H1 (cell line): ENCODE data around the gene CDH8. TPM values are rescaled to one million over a fixed set of nuclear protein-coding genes. Genes with fewer than 3 reads are reported as not detected.

ENCODE experiments used
- CTCF ChIA-PET: fragments of 300-600 bp; sonication (Branson Sonifier 250); formaldehyde crosslinking; loops from one replicate; lab custom pipeline; 2021; ENCODE audit not compliant: partially characterized antibody; lab: Charles Lee
- POLR2A ChIA-PET: fragments of 300-600 bp; sonication (Branson Sonifier 250); formaldehyde crosslinking; loops from one replicate; lab custom pipeline; 2021; ENCODE audit warnings: inconsistent platforms; ENCODE audit not compliant: partially characterized antibody; lab: Charles Lee
- DNase-seq, 2 experiments: peaks; one replicate each; pipeline versions ENCODE4 v3.0.0 to v3.0.0-alpha.2; 2010 to 2022; ENCODE audit warnings: low spot score in 2 of 2, low read depth in 1 of 2, mixed read lengths in 1 of 2
- FAIRE-seq: peaks from 2 replicates; lab custom pipeline; 2011; peaks lifted over from hg19 to GRCh38; lab: Jason Lieb, UNC
- H2AFZ ChIP-seq: 2 replicates; pipeline ENCODE4 v1.8.1; 2012; ENCODE audit warnings: low read length, inconsistent platforms
- H2AK5ac ChIP-seq: 2 replicates; pipeline ENCODE4 v1.6.1; 2013; ENCODE audit warnings: low read depth, low read length
- H2BK120ac ChIP-seq: replicated peaks from 2 replicates; pipeline ENCODE3; 2013; ENCODE audit warnings: low read depth, low read length, inconsistent platforms
- H2BK12ac ChIP-seq: 2 replicates; pipeline ENCODE4 v1.6.1; 2013; ENCODE audit warnings: low read depth, low read length
- H2BK15ac ChIP-seq: 2 replicates; pipeline ENCODE4 v1.6.1; 2013; ENCODE audit warnings: low read length
- H2BK20ac ChIP-seq: 2 replicates; pipeline ENCODE4 v1.6.1; 2013; ENCODE audit warnings: low read length
- H2BK5ac ChIP-seq: 2 replicates; pipeline ENCODE4 v1.6.1; 2013; ENCODE audit warnings: low read depth, low read length
- H3K14ac ChIP-seq: 2 replicates; pipeline ENCODE4 v1.6.1; 2013; ENCODE audit warnings: inconsistent platforms; ENCODE audit not compliant: insufficient read length
- H3K18ac ChIP-seq: 2 replicates; pipeline ENCODE4 v1.6.1; 2013; ENCODE audit warnings: low read length; ENCODE audit errors: extremely low read depth
- H3K23ac ChIP-seq: 2 replicates; pipeline ENCODE4 v1.6.1; 2013; ENCODE audit warnings: inconsistent platforms; ENCODE audit not compliant: insufficient read length
- H3K23me2 ChIP-seq: 2 replicates; pipeline ENCODE4 v1.6.1; 2013; ENCODE audit warnings: low read depth, low read length
- H3K27ac ChIP-seq: 2 replicates; pipeline ENCODE4 v1.6.1; 2011; ENCODE audit warnings: low read depth, low read length, inconsistent platforms
- H3K27me3 ChIP-seq, 4 experiments: replicated peaks in 1 of 4; 1 replicate in 1 of 4; 2 replicates in 3 of 4; pipeline versions ENCODE4 v1.6.1 to v1.8.1; 2011 to 2013; ENCODE audit warnings: low read length in 3 of 4, mild to moderate bottlenecking in 3 of 4, inconsistent platforms in 2 of 4, mixed read lengths in 2 of 4, moderate library complexity in 1 of 4; ENCODE audit not compliant: control insufficient read depth in 3 of 4, insufficient read depth in 3 of 4; ENCODE audit errors: extremely low read depth in 1 of 4
- H3K36me3 ChIP-seq, 4 experiments: 2 replicates each; pipeline versions ENCODE4 v1.6.1 to v1.8.1; 2011 to 2013; ENCODE audit warnings: mild to moderate bottlenecking in 4 of 4, low read length in 3 of 4, moderate library complexity in 2 of 4, control low read depth in 1 of 4, inconsistent platforms in 1 of 4; ENCODE audit not compliant: insufficient read depth in 4 of 4, control insufficient read depth in 2 of 4
- H3K4ac ChIP-seq: replicated peaks from 2 replicates; pipeline ENCODE3; 2013; ENCODE audit warnings: low read length, low read depth, mixed read lengths, inconsistent platforms; ENCODE audit not compliant: insufficient read length
- H3K4me1 ChIP-seq, 4 experiments: replicated peaks in 1 of 4; 1 replicate in 1 of 4; 2 replicates in 3 of 4; pipeline versions ENCODE4 v1.6.1 to v1.8.1; 2011 to 2013; ENCODE audit warnings: low read length in 3 of 4, inconsistent platforms in 2 of 4, mixed read lengths in 1 of 4; ENCODE audit not compliant: insufficient read depth in 4 of 4, control insufficient read depth in 3 of 4
- H3K4me2 ChIP-seq, 2 experiments: 2 replicates each; pipeline versions ENCODE4 v1.6.1 to v1.8.1; 2011 to 2013; ENCODE audit warnings: low read depth in 2 of 2, low read length in 2 of 2, control low read depth in 1 of 2, inconsistent platforms in 1 of 2, mild to moderate bottlenecking in 1 of 2; ENCODE audit not compliant: insufficient read depth in 1 of 2
- H3K4me3 ChIP-seq, 4 experiments: fragments of 200-600, 300-600 bp in 1 of 4; sonication (generic), shearing (Covaris generic), sonication (Bioruptor Twin) in 1 of 4; 2 replicates each; pipeline versions ENCODE4 v1.5.1 to v1.8.1; 2011 to 2016; ENCODE audit warnings: low read length in 4 of 4, low read depth in 3 of 4, control low read depth in 2 of 4, inconsistent platforms in 2 of 4, mild to moderate bottlenecking in 2 of 4, mixed read lengths in 1 of 4, moderate library complexity in 1 of 4; ENCODE audit not compliant: insufficient read depth in 2 of 4; ENCODE audit errors: extremely low read depth in 1 of 4
- H3K56ac ChIP-seq: replicated peaks from 2 replicates; pipeline ENCODE3; 2013; ENCODE audit warnings: low read depth, mild to moderate bottlenecking, mixed read lengths, low read length, inconsistent platforms; ENCODE audit not compliant: insufficient read length
- H3K79me1 ChIP-seq: 2 replicates; pipeline ENCODE4 v1.6.1; 2013; ENCODE audit warnings: low read depth, low read length, control low read depth
- H3K79me2 ChIP-seq, 2 experiments: 2 replicates each; pipeline versions ENCODE4 v1.6.1 to v1.8.1; 2012 to 2013; ENCODE audit warnings: low read length in 2 of 2, mild to moderate bottlenecking in 2 of 2, inconsistent platforms in 1 of 2; ENCODE audit not compliant: insufficient read depth in 2 of 2, control insufficient read depth in 1 of 2
- H3K9ac ChIP-seq, 4 experiments: replicated peaks in 1 of 4; 1 replicate in 1 of 4; 2 replicates in 3 of 4; pipeline versions ENCODE4 v1.6.1 to v1.8.1; 2011 to 2013; ENCODE audit warnings: low read depth in 3 of 4, low read length in 3 of 4, control low read depth in 2 of 4, mild to moderate bottlenecking in 2 of 4, moderate library complexity in 2 of 4, inconsistent platforms in 1 of 4; ENCODE audit errors: extremely low read depth in 1 of 4
- H3K9me3 ChIP-seq, 2 experiments: 2 replicates each; pipeline versions ENCODE4 v1.6.1 to v1.8.1; 2012 to 2013; ENCODE audit warnings: mild to moderate bottlenecking in 2 of 2, moderate library complexity in 2 of 2, control low read depth in 1 of 2, inconsistent platforms in 1 of 2, low read depth in 1 of 2, low read length in 1 of 2, mixed read lengths in 1 of 2; ENCODE audit not compliant: insufficient read depth in 2 of 2
- H4K20me1 ChIP-seq, 2 experiments: replicated peaks in 1 of 2; 2 replicates each; pipeline versions ENCODE3 to v1.8.1; 2011 to 2013; ENCODE audit warnings: inconsistent platforms in 2 of 2, low read length in 2 of 2, mild to moderate bottlenecking in 1 of 2; ENCODE audit not compliant: insufficient read depth in 2 of 2, control insufficient read depth in 1 of 2
- H4K5ac ChIP-seq: 2 replicates; pipeline ENCODE4 v1.6.1; 2013; ENCODE audit warnings: low read length, low read depth, mixed read lengths, inconsistent platforms; ENCODE audit not compliant: insufficient read length
- H4K8ac ChIP-seq: 2 replicates; pipeline ENCODE4 v1.8.0; 2013; ENCODE audit warnings: mild to moderate bottlenecking, moderate library complexity, low read length, inconsistent platforms; ENCODE audit not compliant: insufficient read depth; ENCODE audit errors: extremely low read depth
- H4K91ac ChIP-seq: replicated peaks from 2 replicates; pipeline ENCODE3; 2013; ENCODE audit warnings: low read length, mixed read lengths, inconsistent platforms; ENCODE audit not compliant: insufficient read length
- ATF3 ChIP-seq: IDR thresholded peaks from 2 replicates; pipeline ENCODE4 v1.6.1; 2011; ENCODE audit warnings: low read depth, mild to moderate bottlenecking, low read length; ENCODE audit not compliant: insufficient read depth
- CREB1 ChIP-seq: IDR thresholded peaks from 2 replicates; pipeline ENCODE4 v1.6.1; 2012; ENCODE audit warnings: inconsistent platforms
- CTBP2 ChIP-seq: IDR thresholded peaks from 2 replicates; pipeline ENCODE4 v1.7.0; 2011; ENCODE audit warnings: borderline replicate concordance, mild to moderate bottlenecking, moderate library complexity, mixed read lengths, low read length; ENCODE audit not compliant: insufficient read depth, insufficient read length
- CTCF ChIP-seq, 3 experiments: IDR thresholded peaks; 1 replicate in 2 of 3; 2 replicates in 1 of 3; pipeline versions ENCODE4 v1.5.1 to v1.6.1; 2011; ENCODE audit warnings: low read length in 3 of 3, mild to moderate bottlenecking in 3 of 3, inconsistent platforms in 2 of 3, low read depth in 1 of 3, moderate library complexity in 1 of 3; ENCODE audit not compliant: insufficient read depth in 1 of 3; ENCODE audit errors: control extremely low read depth in 1 of 3
- GABPA ChIP-seq: IDR thresholded peaks from 2 replicates; pipeline ENCODE4 v1.6.1; 2011; ENCODE audit warnings: mild to moderate bottlenecking, low read length, moderate library complexity, borderline replicate concordance; ENCODE audit not compliant: insufficient read depth
- NRF1 ChIP-seq: IDR thresholded peaks from 2 replicates; pipeline ENCODE4 v1.6.1; 2011; ENCODE audit warnings: mild to moderate bottlenecking, low read depth, low read length, improper control_type of control experiment
- RBBP5 ChIP-seq: IDR thresholded peaks from 2 replicates; pipeline ENCODE4 v1.7.1; 2012; ENCODE audit warnings: low read depth, mild to moderate bottlenecking, inconsistent platforms, low read length, moderate library complexity, borderline replicate concordance
- RXRA ChIP-seq: IDR thresholded peaks from 2 replicates; pipeline ENCODE4 v1.6.1; 2011; ENCODE audit warnings: low read depth, mild to moderate bottlenecking, low read length, moderate library complexity; ENCODE audit not compliant: insufficient read depth
- SP4 ChIP-seq: IDR thresholded peaks from 2 replicates; pipeline ENCODE4 v1.6.1; 2012; ENCODE audit warnings: low read length, inconsistent platforms
- TAF1 ChIP-seq: IDR thresholded peaks from 2 replicates; pipeline ENCODE4 v1.6.1; 2011; ENCODE audit warnings: mild to moderate bottlenecking, low read depth, low read length
- TCF12 ChIP-seq: IDR thresholded peaks from 2 replicates; pipeline ENCODE4 v1.6.1; 2011; ENCODE audit warnings: low read depth, mild to moderate bottlenecking, low read length
- YY1 ChIP-seq: IDR thresholded peaks from 2 replicates; pipeline ENCODE4 v1.6.1; 2011; ENCODE audit warnings: low read depth, mild to moderate bottlenecking, low read length
- WGBS, 2 experiments: shearing (Covaris generic) in 1 of 2; methylation state at CpG; one replicate each; pipeline versions ENCODE4 v1.1.6 to v1.1.7; 2013 to 2015; ENCODE audit warnings: low lambda C conversion rate in 2 of 2, mixed read lengths in 2 of 2, inconsistent platforms in 1 of 2, low coverage in 1 of 2, missing lambda C conversion rate in 1 of 2; ENCODE audit not compliant: insufficient replicate concordance in 2 of 2, insufficient coverage in 1 of 2, insufficient read length in 1 of 2; ENCODE audit errors: extremely low coverage in 1 of 2, missing lambda C conversion rate in 1 of 2; 5-methylcytosine and 5-hydroxymethylcytosine counted together
- polyA plus RNA-seq, 7 experiments: library from polyadenylated mRNA; depleted of rRNA in 3 of 7; stranded (reverse) in 5 of 7; unstranded in 2 of 7; fragments of >200 nt in 5 of 7; fragments of 200-250 nt in 2 of 7; gene quantifications; 1 replicate in 5 of 7; 2 replicates in 1 of 7; 4 replicates in 1 of 7; pipeline versions ENCODE4 v1.2.1 to v1.2.3, GENCODE V29; 2011 to 2013; ENCODE audit warnings: missing spikeins in 2 of 7, mixed read lengths in 2 of 7
- total RNA-seq: library from RNA; stranded (reverse); fragmentation: NEBNext Ultra II Directional; extraction: Animal tissue kit (Norgen Biotek cat#: 25700); gene quantifications from 2 replicates; pipeline ENCODE4 v1.2.1, GENCODE V29; 2021

Gene CDH8
- total and polyA plus RNA-seq, 2 of the 8 experiments (the other 6 are each of a cell fraction or from before 2014, with no cell fraction given): 7.7 to 8.4 TPM

DNA sequence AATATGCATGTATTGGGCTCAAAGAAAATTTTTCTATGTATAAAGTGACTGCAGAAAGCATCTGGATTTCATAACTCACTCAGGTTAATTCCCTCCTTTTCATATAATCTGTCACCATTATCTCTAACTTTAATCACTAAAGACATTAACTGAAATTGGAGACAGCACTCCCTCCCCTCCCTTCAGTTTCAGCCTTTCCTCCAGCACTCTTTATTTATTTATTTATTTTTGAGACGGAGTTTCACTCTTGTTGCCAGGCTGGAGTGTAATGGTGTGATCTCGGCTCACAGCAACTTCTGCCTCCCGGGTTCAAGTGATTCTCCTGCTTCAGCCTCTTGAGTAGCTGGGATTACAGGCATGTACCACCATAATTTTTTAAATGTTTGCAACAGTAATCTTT, 43.1 kb downstream of the CDH8 start:
- Histone ChIP-seq H2BK20ac (no peak overlapping the region), H3K4me3 (no peak overlapping the region), H2BK120ac (no peak overlapping the region)
- TF ChIP-seq SP4 (no peak), YY1 (no peak), CTBP2 (no peak), NRF1 (no peak), CTCF (IDR thresholded peaks at IDR 0.05; ENCODE audit: control extremely low read depth in 1 of 3, insufficient read depth in 1 of 3, low read depth in 1 of 3, low read length in 3 of 3) (no peak), ATF3 (no peak), RXRA (no peak), TAF1 (no peak), CREB1 (no peak), GABPA (no peak), TCF12 (no peak), RBBP5 (no peak)

More for the DNA sequence above, 43.1 kb downstream of the CDH8 start:
- FAIRE-seq (no peak), DNase-seq (no peak)
- H3K79me2 ChIP-seq: no peaks in the 10 kb centered on the region
- no peak overlapping the region for H2AK5ac ChIP-seq
- H3K4me1 ChIP-seq: peaks cover 0 to 2% (median 0%) of the 10 kb centered on the region in 4 experiments; a peak in 2 of 7 replicates
- H2BK15ac ChIP-seq: no peak overlapping the region
- H3K56ac ChIP-seq: no peak overlapping the region
- no peak overlapping the region for H3K27ac ChIP-seq
- H3K9ac ChIP-seq: no peak overlapping the region
- H3K23ac ChIP-seq: no peak overlapping the region
- no peak overlapping the region for H2BK12ac ChIP-seq
- H4K8ac ChIP-seq: no peak overlapping the region
- H3K23me2 ChIP-seq: no peaks in the 10 kb centered on the region; the same call in 1 of the 2 replicates
- ChIA-PET POLR2A (no interaction called here), CTCF (no interaction called here)
- H2AFZ ChIP-seq: no peak overlapping the region
- no peak overlapping the region for H3K4ac ChIP-seq
- no peaks in the 10 kb centered on the region for H3K79me1 ChIP-seq
- no peak overlapping the region for H4K91ac ChIP-seq
- no peak overlapping the region for H3K14ac ChIP-seq
- no peak overlapping the region for H3K18ac ChIP-seq
- H2BK5ac ChIP-seq: no peak overlapping the region
- no peak overlapping the region for H3K4me2 ChIP-seq
- no peaks in the 10 kb centered on the region for H3K9me3 ChIP-seq
- H3K27me3 ChIP-seq: peaks cover 0 to 1% (median 0%) of the 10 kb centered on the region in 4 experiments; a peak in 1 of 7 replicates
- 80% methylated on average over 3 of the region's 3 CpGs; no CpG with 5 or more reads in 1 of the 2 experiments for WGBS, 2 experiments
- H4K20me1 ChIP-seq: no peaks in the 10 kb centered on the region
- no peaks in the 10 kb centered on the region for H3K36me3 ChIP-seq
- no peak overlapping the region for H4K5ac ChIP-seq
